PC-3 (cell line): Measurements from ENCODE around the gene QRICH2. TPM values are rescaled to one million over a fixed set of nuclear protein-coding genes. Genes with fewer than 3 reads are reported as not detected.

Experiments
- ATAC-seq: fragments of 200-7000 bp; cut with Tn5 transposase; 2 replicates; pipeline ENCODE4 v1.9.1; 2020; ENCODE audit warnings: mild to moderate bottlenecking, moderate library complexity
- BruUV-seq: library from RNA; stranded (reverse); fragments of 400-500 nt; replicated peaks from 2 replicates; lab custom pipeline; 2021; lab: Mats Ljungman, UMichigan
- CTCF ChIA-PET: fragments of 300-600 bp; sonication (Branson Sonifier 250); formaldehyde crosslinking; loops from one replicate; lab custom pipeline; 2022; ENCODE audit warnings: antibody characterized with exemption; lab: Charles Lee
- POLR2A ChIA-PET: fragments of 300-600 bp; sonication (Branson Sonifier 250); formaldehyde crosslinking; loops from one replicate; lab custom pipeline; 2022; ENCODE audit warnings: antibody characterized with exemption; ENCODE audit not compliant: unreplicated experiment; lab: Charles Lee
- DNase-seq: peaks from one replicate; pipeline ENCODE4 v3.0.0-alpha.2; 2015
- H2AFZ ChIP-seq: fragments of 300-600 bp; sonication (generic); 2 replicates; pipeline ENCODE4 v1.6.0; 2016; ENCODE audit warnings: antibody characterized with exemption, low read length
- H3F3A ChIP-seq: fragments of 300-600 bp; sonication (generic); one replicate; pipeline ENCODE4 v1.6.0; 2017; ENCODE audit warnings: antibody characterized with exemption, low read length, control low read depth, mild to moderate bottlenecking; ENCODE audit not compliant: unreplicated experiment
- H3K27ac ChIP-seq: fragments of 300-600 bp; sonication (generic); 2 replicates; pipeline ENCODE4 v1.5.1; 2016; ENCODE audit warnings: mild to moderate bottlenecking, low read length
- H3K27me3 ChIP-seq: fragments of 300-600 bp; sonication (generic); 2 replicates; pipeline ENCODE4 v1.6.1; 2016; ENCODE audit warnings: low read length, mixed read lengths
- H3K36me3 ChIP-seq: fragments of 300-600 bp; sonication (generic); 2 replicates; pipeline ENCODE4 v1.6.1; 2016; ENCODE audit warnings: low read depth, mixed run types, low read length, mixed read lengths
- H3K4me1 ChIP-seq: fragments of 300-600 bp; sonication (generic); 2 replicates; pipeline ENCODE4 v1.5.1; 2016; ENCODE audit warnings: low read length; ENCODE audit not compliant: insufficient read depth
- H3K4me2 ChIP-seq: fragments of 300-600 bp; sonication (generic); 2 replicates; pipeline ENCODE4 v1.6.0; 2016; ENCODE audit warnings: low read length
- H3K4me3 ChIP-seq: fragments of 300-600 bp; sonication (generic); 2 replicates; pipeline ENCODE4 v1.5.1; 2016; ENCODE audit warnings: mild to moderate bottlenecking, low read length, mixed read lengths
- H3K79me2 ChIP-seq: fragments of 300-600 bp; sonication (generic); 2 replicates; pipeline ENCODE4 v1.6.1; 2017; ENCODE audit warnings: low read length, mixed read lengths
- H3K9ac ChIP-seq: fragments of 300-600 bp; sonication (generic); 2 replicates; pipeline ENCODE4 v1.6.0; 2016; ENCODE audit warnings: mild to moderate bottlenecking, low read length
- H3K9me2 ChIP-seq: fragments of 300-600 bp; sonication (generic); replicated peaks from 2 replicates; pipeline ENCODE4 v1.6.1; 2016; ENCODE audit warnings: mixed run types, low read length, mixed read lengths
- H3K9me3 ChIP-seq: fragments of 300-600 bp; sonication (generic); 2 replicates; pipeline ENCODE4 v1.6.1; 2016; ENCODE audit warnings: low read length, mixed read lengths
- H4K20me1 ChIP-seq: fragments of 300-600 bp; sonication (generic); 2 replicates; pipeline ENCODE4 v1.6.1; 2016; ENCODE audit warnings: low read length, mixed read lengths
- CTCF ChIP-seq: fragments of 300-600 bp; sonication (generic); conservative IDR thresholded peaks from 2 replicates; pipeline ENCODE4 v1.5.1; 2017; ENCODE audit warnings: antibody characterized with exemption, low read depth, mild to moderate bottlenecking, low read length
- EZH2 ChIP-seq: fragments of 300-600 bp; sonication (generic); IDR thresholded peaks from one replicate; pipeline ENCODE4 v1.6.1; 2017; ENCODE audit warnings: antibody characterized with exemption, mild to moderate bottlenecking, low read length; ENCODE audit not compliant: unreplicated experiment
- EZH2phosphoT487 ChIP-seq: fragments of 300-600 bp; sonication (generic); IDR thresholded peaks from 2 replicates; pipeline ENCODE4 v1.6.1; 2018; ENCODE audit warnings: mild to moderate bottlenecking, antibody characterized with exemption, low read length, borderline replicate concordance
- intact Hi-C: fragments of 100-400 bp; cut with micrococcal nuclease; formaldehyde crosslinking; loops from 2 replicates; pipeline ENCODE4 v1.9.0; 2023
- total RNA-seq: library from RNA; depleted of rRNA; stranded (reverse); fragments of >200 nt; gene quantifications from 2 replicates; pipeline ENCODE4 v1.2.3, GENCODE V29; 2014

QRICH2 gene
- total RNA-seq, 1 experiment from 2014 or later, result 2.2 TPM

- no peaks in the 10 kb centered on the region for H3K9me3 ChIP-seq
- no peak overlapping the region for H2AFZ ChIP-seq
- H4K20me1 ChIP-seq, result no peaks in the 10 kb centered on the region
- H3F3A ChIP-seq, result no peaks in the 10 kb centered on the region
- CTCF ChIA-PET, result no interaction called here
- DNase-seq (no peak), ATAC-seq (no peak)
- peaks cover 16% of the 10 kb centered on the region; the same call in 1 of the 2 replicates for H3K36me3 ChIP-seq
- H3K27ac ChIP-seq, result no peak overlapping the region
- no peak for TF ChIP-seq EZH2
- TF ChIP-seq CTCF, result no peak
- TF ChIP-seq EZH2phosphoT487, result no peak
- POLR2A ChIA-PET, result no interaction called here
- H3K9me2 ChIP-seq, result no peaks in the 10 kb centered on the region
- BruUV-seq, result no TSS peak
- no peak overlapping the region for H3K9ac ChIP-seq
- no peaks in the 10 kb centered on the region for H3K27me3 ChIP-seq
- no peak overlapping the region for H3K4me2 ChIP-seq
- peaks cover 34% of the 10 kb centered on the region for H3K79me2 ChIP-seq
- H3K4me3 ChIP-seq, result no peak overlapping the region
- peaks cover 13% of the 10 kb centered on the region for H3K4me1 ChIP-seq
- intact Hi-C loops, result no loop called here
These were observed 25.8 kb upstream of the QRICH2 start for GRCh38 chr17:76333673-76334505.

GRCh38 chr17:76331083-76331482, 23.0 kb upstream of the QRICH2 start:
- ChIA-PET CTCF (no interaction called here), POLR2A (interaction anchor here (0.5 kb wide), 1 partner anchor 730 kb away, joined by 14 read pairs; no protein-coding TSS in a partner anchor)
- intact Hi-C loops, result no loop called here
- Histone ChIP-seq H3K79me2 (peaks cover 24% of the 10 kb centered on the region; the same call in 1 of the 2 replicates), H3K9ac (no peak overlapping the region), H3K4me3 (no peak overlapping the region), H4K20me1 (no peaks in the 10 kb centered on the region), H3K27ac (no peak overlapping the region), H3K9me3 (no peaks in the 10 kb centered on the region), H3K9me2 (no peaks in the 10 kb centered on the region), H3K4me1 (peaks cover 13% of the 10 kb centered on the region), H2AFZ (no peak overlapping the region), H3K36me3 (peaks cover 27% of the 10 kb centered on the region), H3K27me3 (no peaks in the 10 kb centered on the region), H3K4me2 (peak overlapping the region; percentile 4; the same call in 1 of the 2 replicates), H3F3A (no peaks in the 10 kb centered on the region)
- DNase-seq, result peak; percentile 71
- TF ChIP-seq EZH2, result no peak
- TF ChIP-seq EZH2phosphoT487, result no peak
- no peak for TF ChIP-seq CTCF
- ATAC-seq, result peak; percentile 33; the same call in 1 of the 2 replicates
- BruUV-seq, result no TSS peak

DNA sequence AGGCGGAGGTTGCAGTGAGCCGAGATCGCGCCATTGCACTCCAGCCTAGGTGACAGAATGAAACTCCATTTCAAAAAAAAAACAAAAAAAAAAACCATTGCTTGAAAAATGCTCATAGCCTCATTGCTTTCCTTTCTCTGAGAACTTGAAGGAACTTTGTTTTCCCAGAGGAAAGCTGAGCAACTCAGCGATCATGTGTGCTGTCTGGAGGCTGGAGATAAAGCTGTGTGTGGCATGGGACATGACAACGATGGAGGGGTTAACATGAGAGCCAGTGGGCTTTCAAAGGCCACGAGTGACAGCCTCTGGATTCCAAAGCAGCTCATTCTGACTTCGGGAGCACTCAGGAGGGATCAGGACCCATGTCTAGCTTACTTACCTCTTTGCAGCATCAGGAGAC, 21.6 kb upstream of the QRICH2 start:
- Histone ChIP-seq H4K20me1 (no peaks in the 10 kb centered on the region), H3F3A (no peaks in the 10 kb centered on the region), H3K27ac (no peak overlapping the region), H3K36me3 (peaks cover 27% of the 10 kb centered on the region), H3K4me2 (no peak overlapping the region), H3K4me1 (peaks cover 13% of the 10 kb centered on the region), H3K9me3 (no peaks in the 10 kb centered on the region), H3K27me3 (no peaks in the 10 kb centered on the region), H3K79me2 (peaks cover 10% of the 10 kb centered on the region; the same call in 1 of the 2 replicates), H3K4me3 (no peak overlapping the region), H2AFZ (no peak overlapping the region), H3K9ac (no peak overlapping the region), H3K9me2 (no peaks in the 10 kb centered on the region)
- POLR2A ChIA-PET, result no interaction called here
- DNase-seq (no peak), ATAC-seq (no peak)
- intact Hi-C loops, result no loop called here
- CTCF ChIA-PET, result no interaction called here
- no peak for TF ChIP-seq CTCF
- TF ChIP-seq EZH2, result no peak
- TF ChIP-seq EZH2phosphoT487, result no peak
- BruUV-seq, result TSS peak; percentile 49
